ENCODE data around the gene TNXB. TPM values are rescaled to one million over a fixed set of nuclear protein-coding genes. Genes with fewer than 3 reads are reported as not detected.

The TNXB gene
- total and polyA plus RNA-seq, 2 of the 4 experiments (the other 2 are of a cell fraction): 0.05 TPM; not detected in 1

DNA sequence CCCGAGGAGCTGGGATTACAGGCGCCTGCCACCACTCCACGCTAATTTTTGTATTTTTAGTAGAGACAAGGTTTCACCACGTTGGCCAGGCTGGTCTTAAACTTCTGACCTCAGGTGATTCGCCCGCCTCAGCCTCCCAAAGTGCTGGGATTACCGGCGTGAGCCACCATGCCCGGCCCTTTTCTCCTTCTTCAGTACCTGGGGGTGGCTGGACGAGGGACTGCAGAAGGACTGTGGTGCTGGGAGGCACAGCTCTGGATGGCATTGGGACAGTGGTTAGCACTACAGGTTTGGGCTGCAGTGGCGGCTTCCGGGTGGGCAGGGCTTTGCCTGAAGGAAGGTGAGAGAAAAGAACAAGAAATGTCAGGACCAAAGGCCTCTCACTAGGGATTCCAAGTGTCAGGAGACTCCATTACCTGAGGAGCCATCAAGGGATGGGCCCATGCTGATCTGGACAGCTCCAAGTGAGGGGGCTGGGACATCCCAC lies 11.5 kb upstream of the TNXB start:
- H3K9ac ChIP-seq (ENCODE audit: low read depth, low read length): no peak overlapping the region
- CTCF ChIA-PET: no interaction called here
- POLR2A ChIA-PET (ENCODE audit: unreplicated experiment): no interaction called here
- no peaks in the 10 kb centered on the region for H3K27me3 ChIP-seq (ENCODE audit: control insufficient read depth, insufficient read depth, low read length)
- ATAC-seq (ENCODE audit: low read depth) (no peak), DNase-seq (no peak)
- H3K56ac ChIP-seq (ENCODE audit: extremely low read depth, insufficient read depth, low read length): no peak overlapping the region
- H2BK5ac ChIP-seq (ENCODE audit: low read depth, low read length, poor library complexity, severe bottlenecking): no peak overlapping the region
- no peak overlapping the region for H3K23ac ChIP-seq (ENCODE audit: low read depth, low read length)
- no TSS peak for BruUV-seq (replicated peaks)
- peaks cover 3% of the 10 kb centered on the region; the same call in 1 of the 2 replicates for H3K4me1 ChIP-seq (ENCODE audit: control insufficient read depth, insufficient read depth, low read length)
- TF ChIP-seq MAFK (IDR thresholded peaks at IDR 0.05; ENCODE audit: low read depth, low read length): no peak
- H3K4ac ChIP-seq (ENCODE audit: low read depth, low read length): no peak overlapping the region
- H2BK15ac ChIP-seq (ENCODE audit: low read depth, low read length): no peak overlapping the region
- no peak overlapping the region for H4K91ac ChIP-seq (ENCODE audit: insufficient read depth, low read depth, low read length)
- peaks cover 0 to 16% of the 10 kb centered on the region in 2 experiments; a peak in 2 of 4 replicates for H3K79me1 ChIP-seq (ENCODE audit: low read depth in 1 of 2, low read length in 2 of 2)
- H2AK9ac ChIP-seq (replicated peaks; ENCODE audit: low read depth, low read length, poor library complexity): no peak overlapping the region
- no peak overlapping the region for H3K4me2 ChIP-seq (ENCODE audit: low read depth, low read length)
- no peak overlapping the region for H3K4me3 ChIP-seq (ENCODE audit: insufficient read depth, low read depth, low read length)
- WGBS, 2 experiments (ENCODE audit: extremely low coverage in 2 of 2, insufficient read length in 1 of 2): 93% methylated on average over 3 of the region's 12 CpGs; no CpG with 5 or more reads in 1 of the 2 experiments
- dilution Hi-C loops (cut with HindIII; ENCODE audit: low sequenced_read_pairs, unreplicated experiment): no loop called here
- no peak overlapping the region for H2BK20ac ChIP-seq (ENCODE audit: low read depth, low read length)
- no peaks in the 10 kb centered on the region; the same call in 1 of the 2 replicates for H3K9me1 ChIP-seq (ENCODE audit: insufficient read depth, low read length)
- no peak overlapping the region for H3K18ac ChIP-seq (ENCODE audit: low read depth, low read length)
- in situ Hi-C loops (cut with MboI; ENCODE audit: low sequenced_read_pairs): no loop called here
- H3K9me3 ChIP-seq (ENCODE audit: control insufficient read depth, insufficient read depth, low read length): no peaks in the 10 kb centered on the region
- no peaks in the 10 kb centered on the region; the same call in 1 of the 2 replicates for H4K20me1 ChIP-seq (ENCODE audit: insufficient read depth, low read length)
- H3K36me3 ChIP-seq (ENCODE audit: control insufficient read depth, insufficient read depth, low read length): peaks cover 43% of the 10 kb centered on the region
- H3K27ac ChIP-seq (ENCODE audit: insufficient read depth, low read length): no peak overlapping the region
- no peak overlapping the region for H4K8ac ChIP-seq (ENCODE audit: low read depth in 2 of 2, low read length in 2 of 2)
- H4K5ac ChIP-seq (ENCODE audit: low read depth, low read length): no peak overlapping the region
- H3K14ac ChIP-seq (replicated peaks; ENCODE audit: low read depth, low read length): no peak overlapping the region
- intact Hi-C loops (cut with micrococcal nuclease): no loop called here
- no peak overlapping the region for H2BK120ac ChIP-seq (ENCODE audit: low read depth, low read length)
- H2AK5ac ChIP-seq (ENCODE audit: low read depth, low read length): no peak overlapping the region
- no peak overlapping the region for H2AFZ ChIP-seq (replicated peaks; ENCODE audit: low read length, poor library complexity)
